GM19468 (cell line): ENCODE measurements around the gene SETD3.
A peak's percentile ranks its signal among the peaks of the same experiment; 100 is the strongest.

ENCODE experiments used
- ATAC-seq: cut with Tn5 transposase; IDR thresholded peaks from one replicate; pipeline ENCODE4 v1.9.1; 2021; ENCODE audit warnings: mild to moderate bottlenecking, moderate library complexity, moderate number of reproducible peaks; ENCODE audit not compliant: unreplicated experiment; ENCODE audit errors: extremely low read depth

SETD3 gene

GRCh38 chr14:99463974-99464373 lies 16.7 kb downstream of the SETD3 start:
- no peak for ATAC-seq

DNA sequence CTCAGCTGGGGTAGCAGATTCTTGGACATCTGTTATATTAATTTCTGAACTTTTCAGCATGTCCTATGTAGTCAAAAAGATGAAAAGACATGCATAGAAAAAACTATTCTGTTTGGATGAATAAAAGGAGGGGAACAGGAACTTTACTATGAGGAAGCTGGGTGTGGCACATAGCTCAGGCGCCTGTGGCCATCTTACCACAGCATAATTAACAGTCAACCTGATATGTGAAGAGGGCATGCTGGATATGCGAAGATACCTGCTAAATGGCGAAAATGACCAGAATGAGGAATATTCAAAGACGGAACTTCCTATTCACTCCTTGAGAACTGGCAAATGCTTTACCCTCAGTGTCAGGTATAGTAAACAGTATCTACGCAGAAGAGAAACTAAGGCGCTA lies 18.4 kb downstream of the SETD3 start:
- no peak for ATAC-seq

GRCh38 chr14:99461411-99462085 lies 19.1 kb downstream of the SETD3 start:
- ATAC-seq, result no peak

DNA sequence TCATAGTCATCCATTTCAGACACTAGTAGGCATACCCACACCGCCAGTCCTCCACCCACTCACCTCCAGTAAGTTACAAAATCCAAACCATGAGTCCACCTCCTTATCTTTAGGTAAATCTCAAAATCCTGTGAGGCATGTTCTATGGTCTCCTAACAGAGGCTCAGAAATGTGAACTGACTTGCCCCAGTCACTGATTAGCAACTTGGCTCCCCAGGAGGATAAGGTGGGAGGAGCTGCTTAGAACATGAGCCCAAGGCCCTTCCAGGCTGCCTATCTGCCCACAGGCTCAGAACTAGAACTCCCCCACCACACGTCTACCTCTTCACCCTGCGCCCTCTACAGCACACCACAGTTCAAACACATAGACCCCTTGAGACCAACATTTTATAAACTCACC lies 19.9 kb downstream of the SETD3 start:
- no peak for ATAC-seq

DNA sequence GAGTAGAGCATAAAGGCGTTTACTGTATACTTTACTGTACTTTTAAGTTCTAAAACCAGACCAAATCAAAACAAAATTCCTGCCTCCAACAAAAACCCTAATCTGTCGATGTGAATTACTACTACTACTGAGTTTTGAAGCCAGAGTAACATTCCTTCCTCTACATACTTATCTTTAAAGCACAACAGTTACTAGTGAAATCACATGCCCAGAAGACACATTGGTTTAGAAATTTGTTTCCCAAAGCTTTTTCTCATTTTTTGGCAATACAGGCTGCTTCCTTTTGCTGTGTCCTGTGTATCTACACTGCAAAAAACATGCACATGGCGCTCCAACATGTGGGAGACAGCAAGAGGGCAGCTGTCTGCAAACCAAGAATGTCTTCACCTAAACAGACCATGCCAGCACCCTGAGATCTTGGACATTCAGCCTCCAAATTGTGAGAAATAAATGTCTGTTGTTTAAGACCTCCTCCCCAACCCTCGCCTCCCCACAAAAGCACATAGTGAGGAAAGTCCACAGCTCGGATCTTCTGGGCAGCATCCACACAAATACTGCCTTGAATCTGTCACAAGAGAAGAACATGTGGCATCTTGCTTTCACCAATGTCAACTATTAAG lies 21.1 kb downstream of the SETD3 start:
- no peak for ATAC-seq

GRCh38 chr14:99454246-99454645 lies 26.4 kb downstream of the SETD3 start:
- ATAC-seq, result no peak

- ATAC-seq, result no peak
These were observed 27.7 kb downstream of the SETD3 start for GRCh38 chr14:99452968-99453367.

DNA sequence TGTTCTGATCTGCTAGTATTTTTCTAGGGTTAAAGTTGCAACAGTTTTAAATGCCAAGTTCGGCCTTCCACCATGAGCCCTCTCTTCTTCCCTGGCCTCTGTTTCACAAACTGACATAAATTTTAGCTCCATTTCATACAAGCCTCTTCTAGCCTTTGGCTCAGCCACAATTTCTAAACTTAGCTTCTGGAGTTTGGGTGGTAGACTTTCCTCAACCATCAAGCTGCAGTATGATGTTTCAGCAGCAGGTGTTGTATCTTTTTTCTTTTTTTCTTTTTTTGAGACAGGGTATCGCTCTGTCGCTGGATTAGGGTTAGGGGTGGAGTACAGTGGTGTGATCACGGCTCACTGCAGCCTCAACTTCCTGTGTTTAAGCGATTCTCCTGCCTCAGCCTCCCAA lies 29.4 kb downstream of the SETD3 start:
- no peak for ATAC-seq

DNA sequence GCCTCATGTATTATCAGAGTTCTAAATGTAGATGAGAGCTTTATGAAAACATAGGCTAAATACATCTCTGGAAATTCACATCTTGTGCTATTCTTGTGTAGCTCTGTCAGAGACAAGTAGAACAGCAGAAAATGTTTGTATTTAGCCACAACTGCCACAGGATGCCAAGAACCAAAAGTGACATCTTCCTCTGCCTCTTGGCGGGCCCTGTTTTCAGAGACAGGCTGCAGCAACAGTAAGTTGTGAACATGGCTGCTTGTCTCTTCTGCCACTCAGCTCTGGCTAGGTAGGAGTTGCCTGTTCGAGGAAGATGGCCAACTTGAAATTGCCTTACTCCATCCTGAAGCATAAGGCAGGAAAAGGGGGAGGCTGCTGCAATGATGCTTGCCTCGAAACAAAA lies 30.4 kb downstream of the SETD3 start:
- ATAC-seq, result no peak

DNA sequence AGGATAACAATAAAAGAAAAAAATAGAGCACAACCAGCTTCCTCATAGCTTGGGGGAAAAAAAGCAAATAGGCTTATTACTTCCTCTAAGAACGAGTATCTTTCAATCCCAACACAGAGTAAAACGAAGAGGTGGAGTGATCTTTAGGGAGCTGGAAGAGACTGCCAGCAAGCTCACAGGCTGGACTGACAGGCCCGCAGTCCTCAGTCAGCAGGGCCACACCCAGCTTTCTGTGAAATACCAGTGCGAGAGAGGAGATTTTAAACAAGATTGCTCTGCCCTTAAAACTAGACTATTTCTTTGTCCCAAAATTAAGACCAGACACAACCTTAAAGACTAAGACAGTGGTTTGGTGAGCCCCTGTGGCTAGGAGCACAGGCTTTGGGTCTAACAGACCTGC lies 32.9 kb downstream of the SETD3 start:
- no peak for ATAC-seq

- no peak for ATAC-seq
These were observed 34.7 kb downstream of the SETD3 start for GRCh38 chr14:99445931-99446330.

DNA sequence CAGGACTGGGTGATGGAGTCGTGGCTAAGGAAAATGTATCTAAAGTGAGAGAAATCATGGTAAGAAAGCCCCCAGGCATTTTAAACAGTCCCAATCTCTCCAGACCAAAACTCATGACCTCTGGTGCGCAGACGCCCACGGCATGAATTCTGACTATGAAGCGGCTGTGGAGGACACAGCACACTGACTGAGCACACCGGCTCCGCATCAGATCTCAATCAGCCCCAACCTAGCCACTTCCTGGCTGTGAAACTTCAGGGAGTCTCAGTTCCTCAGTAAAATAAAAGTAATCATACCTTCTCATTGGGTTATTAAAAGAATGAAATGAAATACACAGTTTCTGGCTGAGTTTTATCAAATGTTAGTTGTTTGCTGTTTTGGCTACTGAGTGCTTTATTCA lies 38.7 kb downstream of the SETD3 start:
- ATAC-seq, result no peak

DNA sequence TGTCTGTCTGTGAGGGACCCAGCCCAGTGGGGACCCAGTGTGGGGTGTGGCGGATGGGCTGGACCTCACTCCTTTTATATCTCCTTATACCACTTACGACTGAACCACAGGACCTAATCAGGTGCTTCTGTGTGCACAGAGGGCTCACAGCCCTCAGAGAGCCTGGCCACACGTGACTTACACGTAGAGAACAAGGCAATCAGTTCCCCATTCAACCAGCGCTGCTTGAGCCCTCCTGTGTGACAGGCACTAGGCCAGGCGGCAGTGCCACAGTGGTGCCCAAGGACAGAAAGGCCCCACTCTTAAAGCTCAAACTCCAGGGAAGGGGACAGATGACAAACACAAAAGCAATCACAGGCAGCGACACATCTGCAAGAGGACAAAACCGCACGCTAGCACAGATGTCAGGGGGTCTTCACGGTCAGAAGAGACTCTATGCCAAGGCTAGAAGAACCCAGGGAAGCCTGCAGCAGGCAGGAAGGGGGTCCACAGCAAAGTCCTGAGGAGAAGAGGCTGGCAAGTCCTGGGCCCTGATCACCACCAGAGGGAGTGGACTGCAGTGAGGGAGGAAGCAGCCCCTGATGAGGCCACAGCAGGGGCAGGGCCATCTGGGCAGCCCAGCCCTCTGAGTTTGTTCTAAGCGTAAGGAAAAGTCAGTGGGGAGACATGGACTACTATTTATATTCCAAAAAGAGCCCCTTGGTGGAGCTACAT lies 39.3 kb downstream of the SETD3 start:
- ATAC-seq, result no peak

- no peak for ATAC-seq
These were observed 40.4 kb downstream of the SETD3 start for GRCh38 chr14:99440278-99440677.

DNA sequence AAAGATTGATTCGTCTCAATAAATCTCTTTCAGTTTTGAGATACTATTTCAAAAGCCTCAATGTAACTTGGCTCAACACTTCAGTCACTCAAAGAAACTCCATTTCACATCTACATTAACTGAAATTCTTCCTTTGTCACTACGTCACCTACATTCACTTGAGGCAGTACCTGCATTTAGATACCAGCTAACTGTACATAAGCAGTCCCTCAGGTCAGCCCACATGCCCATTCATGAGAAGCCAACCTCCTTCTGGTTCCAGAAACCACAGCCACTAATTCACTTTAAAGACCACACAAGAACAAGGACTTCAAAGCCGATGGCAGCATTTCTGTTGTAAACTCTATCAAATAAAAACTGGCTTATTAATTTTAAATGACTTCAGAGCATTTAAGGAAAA lies 43.0 kb downstream of the SETD3 start:
- no peak for ATAC-seq

- no peak for ATAC-seq
These were observed 44.1 kb downstream of the SETD3 start for GRCh38 chr14:99436247-99437180.

GRCh38 chr14:99435327-99435726 lies 45.3 kb downstream of the SETD3 start:
- no peak for ATAC-seq

- no peak for ATAC-seq
These were observed 48.2 kb downstream of the SETD3 start for GRCh38 chr14:99432485-99432884.

DNA sequence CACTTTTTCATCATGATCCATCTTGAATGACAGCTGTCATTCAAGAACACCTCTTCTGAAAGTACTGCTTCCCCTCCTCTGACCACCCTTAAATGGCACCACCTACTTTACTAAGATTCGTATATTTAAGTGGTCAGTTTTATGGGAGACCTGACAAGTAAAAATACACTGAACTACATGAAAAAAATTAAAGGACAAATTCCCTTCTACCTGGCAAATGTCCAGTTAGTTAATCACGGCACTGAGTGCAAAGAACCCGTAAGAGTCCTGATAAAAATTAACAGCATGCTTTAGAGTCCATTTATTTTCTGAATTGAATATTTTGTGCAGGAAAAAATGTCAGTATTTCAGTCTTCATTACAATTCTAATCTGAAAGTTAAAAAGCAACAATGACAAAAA lies 48.7 kb downstream of the SETD3 start:
- no peak for ATAC-seq

DNA sequence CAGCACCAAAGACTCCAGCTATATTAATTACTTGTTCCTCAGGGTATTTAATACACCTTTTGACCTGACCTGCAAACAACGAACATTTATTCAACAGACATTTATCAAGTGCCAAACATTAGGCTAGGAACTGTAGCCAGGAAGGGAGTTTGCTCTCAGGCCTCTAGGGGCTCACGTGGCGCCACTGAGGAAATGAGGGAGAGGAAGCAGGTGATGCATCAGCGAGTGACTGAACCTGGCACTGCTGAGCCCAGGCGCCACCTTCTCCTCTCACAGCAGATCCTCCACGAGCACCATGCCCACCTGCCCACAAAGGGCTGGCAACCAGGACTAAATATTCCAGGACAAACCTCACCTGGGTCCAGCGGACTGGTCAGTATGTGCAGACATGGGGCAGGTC lies 50.2 kb downstream of the SETD3 start:
- ATAC-seq, result peak; percentile 59
